Loucy (cell line): ENCODE measurements around the gene INF2.

ENCODE experiments used
- H2AFZ ChIP-seq: fragments of 200-600 bp; sonication (generic); 2 replicates; pipeline ENCODE4 v1.6.0; 2016; ENCODE audit warnings: antibody characterized with exemption, mild to moderate bottlenecking, low read length, moderate library complexity
- H3F3A ChIP-seq: fragments of 200-600 bp; 2 replicates; pipeline ENCODE4 v1.6.0; 2016; ENCODE audit warnings: antibody characterized with exemption, low read depth, mild to moderate bottlenecking
- H3K27me3 ChIP-seq: fragments of 200-600 bp; sonication (generic); 2 replicates; pipeline ENCODE4 v1.6.1; 2014; ENCODE audit warnings: low read length, mild to moderate bottlenecking; ENCODE audit not compliant: insufficient read depth, poor library complexity, severe bottlenecking
- H3K36me3 ChIP-seq: fragments of 200-600 bp; sonication (generic); 2 replicates; pipeline ENCODE4 v1.6.1; 2016; ENCODE audit warnings: low read length; ENCODE audit not compliant: insufficient read depth
- H3K4me1 ChIP-seq: fragments of 200-600 bp; sonication (generic); 2 replicates; pipeline ENCODE4 v1.5.1; 2014; ENCODE audit warnings: low read length, mild to moderate bottlenecking; ENCODE audit not compliant: insufficient read depth, poor library complexity, severe bottlenecking
- H3K4me2 ChIP-seq: fragments of 200-600 bp; sonication (generic); 2 replicates; pipeline ENCODE4 v1.6.0; 2014; ENCODE audit warnings: antibody characterized with exemption, low read length, low read depth, mild to moderate bottlenecking; ENCODE audit not compliant: poor library complexity, severe bottlenecking
- H3K4me3 ChIP-seq: fragments of 200-600 bp; sonication (generic); 2 replicates; pipeline ENCODE4 v1.5.1; 2014; ENCODE audit warnings: low read length, mild to moderate bottlenecking, mixed read lengths; ENCODE audit not compliant: poor library complexity, severe bottlenecking
- H3K79me2 ChIP-seq: fragments of 200-600 bp; sonication (generic); 2 replicates; pipeline ENCODE4 v1.6.1; 2014; ENCODE audit warnings: low read length; ENCODE audit not compliant: insufficient read depth
- H3K9ac ChIP-seq: fragments of 200-600 bp; sonication (generic); 2 replicates; pipeline ENCODE4 v1.6.0; 2014; ENCODE audit warnings: mild to moderate bottlenecking, low read depth, low read length, moderate library complexity; ENCODE audit not compliant: poor library complexity, severe bottlenecking
- H3K9me2 ChIP-seq: fragments of 200-600 bp; sonication (generic); replicated peaks from 2 replicates; pipeline ENCODE4 v1.6.1; 2016; ENCODE audit warnings: low read depth, low read length, mixed read lengths
- H3K9me3 ChIP-seq: fragments of 200-600 bp; sonication (generic); 2 replicates; pipeline ENCODE4 v1.6.1; 2014; ENCODE audit warnings: mild to moderate bottlenecking, antibody characterized with exemption, low read length, low read depth; ENCODE audit not compliant: insufficient read depth
- H4K20me1 ChIP-seq: fragments of 200-600 bp; sonication (generic); 2 replicates; pipeline ENCODE4 v1.6.0; 2014; ENCODE audit warnings: antibody characterized with exemption, low read length, mild to moderate bottlenecking; ENCODE audit not compliant: insufficient read depth, poor library complexity, severe bottlenecking
- EZH2phosphoT487 ChIP-seq: fragments of 200-600 bp; IDR thresholded peaks from 2 replicates; pipeline ENCODE4 v1.6.1; 2018; ENCODE audit warnings: antibody characterized with exemption, mild to moderate bottlenecking, moderate library complexity, borderline replicate concordance
- TF ChIP-seq, protein P1 (sequence below): fragments of 200-600 bp; sonication (generic); conservative IDR thresholded peaks from 2 replicates; pipeline ENCODE4 v1.5.1; 2014; ENCODE audit warnings: mild to moderate bottlenecking, antibody characterized with exemption, low read length

Gene INF2

DNA sequence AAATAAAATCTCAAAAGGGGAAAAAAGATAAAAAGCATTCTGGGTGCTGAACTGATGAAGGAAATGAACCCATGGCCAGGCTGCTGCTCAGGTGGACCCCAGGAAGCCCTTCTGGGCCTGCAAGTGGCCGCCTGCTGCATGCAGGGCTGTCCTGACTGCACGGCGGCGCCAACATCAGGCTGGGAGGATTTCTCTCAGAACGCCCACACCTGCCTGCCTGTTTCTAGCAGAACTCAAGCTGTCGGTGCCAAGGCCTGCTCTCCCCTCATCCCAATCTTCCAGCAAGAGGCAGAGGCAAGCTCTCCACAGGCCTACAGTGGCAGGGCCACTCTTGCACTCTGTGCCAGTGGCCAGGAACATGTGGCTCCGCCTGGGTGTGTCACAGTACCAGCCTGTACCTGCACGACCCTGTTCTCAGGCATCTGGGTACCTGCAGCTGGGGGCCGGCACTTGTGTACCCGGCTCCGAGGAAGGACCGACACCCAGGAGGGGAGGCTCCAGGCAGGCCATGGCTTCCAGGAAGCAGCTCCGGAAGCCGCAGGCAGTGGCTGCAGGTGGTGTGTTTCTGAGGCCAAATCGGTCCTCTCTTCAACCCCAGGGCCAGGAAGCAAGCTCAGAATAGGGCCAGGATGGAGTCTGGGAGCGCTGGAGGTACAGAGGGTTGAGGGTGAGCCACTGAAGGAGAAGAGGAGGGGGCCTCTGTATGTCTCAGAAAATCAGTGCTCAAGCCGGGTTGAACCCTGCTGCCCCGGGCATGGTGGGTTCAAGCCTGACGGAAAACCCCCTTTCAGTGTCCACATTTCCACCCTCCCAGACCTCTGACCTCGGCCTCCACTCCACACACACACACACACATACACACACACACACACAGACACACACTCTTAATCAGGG, 2.5 kb upstream of the INF2 start:
- Histone ChIP-seq H3K79me2 (peaks cover 24% of the 10 kb centered on the region), H3K4me3 (peak overlapping the region; percentile 49), H3K9me2 (no peaks in the 10 kb centered on the region), H3F3A (0 out of 2 replicates have a peak, but pooled peaks cover 2% of the 10 kb centered on the region), H3K36me3 (no peaks in the 10 kb centered on the region), H3K4me1 (peaks cover 52% of the 10 kb centered on the region), H3K9me3 (no peaks in the 10 kb centered on the region), H3K27me3 (no peaks in the 10 kb centered on the region), H2AFZ (peak overlapping the region; percentile 48; the same call in 1 of the 2 replicates), H3K9ac (peak overlapping the region; percentile 54), H4K20me1 (peaks cover 16% of the 10 kb centered on the region), H3K4me2 (peak overlapping the region; percentile 70)
- no peak for TF ChIP-seq EZH2phosphoT487
- TF ChIP-seq, protein P1, sequence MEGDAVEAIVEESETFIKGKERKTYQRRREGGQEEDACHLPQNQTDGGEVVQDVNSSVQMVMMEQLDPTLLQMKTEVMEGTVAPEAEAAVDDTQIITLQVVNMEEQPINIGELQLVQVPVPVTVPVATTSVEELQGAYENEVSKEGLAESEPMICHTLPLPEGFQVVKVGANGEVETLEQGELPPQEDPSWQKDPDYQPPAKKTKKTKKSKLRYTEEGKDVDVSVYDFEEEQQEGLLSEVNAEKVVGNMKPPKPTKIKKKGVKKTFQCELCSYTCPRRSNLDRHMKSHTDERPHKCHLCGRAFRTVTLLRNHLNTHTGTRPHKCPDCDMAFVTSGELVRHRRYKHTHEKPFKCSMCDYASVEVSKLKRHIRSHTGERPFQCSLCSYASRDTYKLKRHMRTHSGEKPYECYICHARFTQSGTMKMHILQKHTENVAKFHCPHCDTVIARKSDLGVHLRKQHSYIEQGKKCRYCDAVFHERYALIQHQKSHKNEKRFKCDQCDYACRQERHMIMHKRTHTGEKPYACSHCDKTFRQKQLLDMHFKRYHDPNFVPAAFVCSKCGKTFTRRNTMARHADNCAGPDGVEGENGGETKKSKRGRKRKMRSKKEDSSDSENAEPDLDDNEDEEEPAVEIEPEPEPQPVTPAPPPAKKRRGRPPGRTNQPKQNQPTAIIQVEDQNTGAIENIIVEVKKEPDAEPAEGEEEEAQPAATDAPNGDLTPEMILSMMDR, result no peak

- H3K9ac ChIP-seq, result peak overlapping the region; percentile 54
- TF ChIP-seq, protein P1, result no peak
- TF ChIP-seq EZH2phosphoT487, result no peak
- H4K20me1 ChIP-seq, result peaks cover 24% of the 10 kb centered on the region
- no peaks in the 10 kb centered on the region for H3K9me3 ChIP-seq
- H3K27me3 ChIP-seq, result no peaks in the 10 kb centered on the region
- no peaks in the 10 kb centered on the region for H3K36me3 ChIP-seq
- 0 out of 2 replicates have a peak, but pooled peaks cover 2% of the 10 kb centered on the region for H3F3A ChIP-seq
- H3K4me3 ChIP-seq, result peak overlapping the region; percentile 49
- H3K9me2 ChIP-seq, result no peaks in the 10 kb centered on the region
- H3K4me1 ChIP-seq, result peaks cover 59% of the 10 kb centered on the region
- peak overlapping the region; percentile 70 for H3K4me2 ChIP-seq
- no peak overlapping the region for H2AFZ ChIP-seq
- peaks cover 34% of the 10 kb centered on the region for H3K79me2 ChIP-seq
These were observed 1.6 kb upstream of the INF2 start for GRCh38 chr14:104687601-104688504.

DNA sequence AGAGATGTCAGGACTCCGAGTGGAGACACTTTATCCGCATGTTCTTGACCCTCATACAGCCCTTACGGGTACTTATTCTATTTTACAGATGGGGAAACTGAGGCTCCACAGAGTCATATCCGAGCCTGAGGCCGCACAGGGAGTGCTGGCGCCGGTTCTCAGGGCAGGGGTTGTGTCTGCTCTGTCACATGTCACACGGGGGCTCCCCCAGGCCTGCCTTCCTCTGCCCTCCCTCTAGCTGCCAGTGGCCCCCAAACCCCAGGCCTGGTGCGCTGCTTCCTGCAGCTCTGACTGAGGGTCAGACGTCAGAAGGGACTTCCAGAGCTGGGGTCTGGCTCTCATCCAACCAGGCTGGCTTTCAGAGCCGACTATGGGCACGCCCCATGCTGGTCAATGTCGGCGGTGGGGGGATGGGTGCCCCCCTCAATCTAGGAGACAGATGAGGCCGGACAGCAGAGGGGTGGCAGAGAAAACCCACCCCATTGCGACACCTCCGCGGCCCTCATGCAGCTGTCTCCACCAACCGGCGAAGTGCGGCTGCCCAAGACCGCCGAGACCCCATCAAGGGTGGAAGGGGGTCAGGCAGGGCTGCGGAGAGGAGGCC, 811 bp upstream of the INF2 start:
- no peak for TF ChIP-seq EZH2phosphoT487
- TF ChIP-seq, protein P1, result no peak
- Histone ChIP-seq H3K4me1 (peaks cover 63% of the 10 kb centered on the region), H4K20me1 (peaks cover 27% of the 10 kb centered on the region), H3K9me3 (no peaks in the 10 kb centered on the region), H3K9me2 (no peaks in the 10 kb centered on the region), H3K4me3 (no peak overlapping the region), H3K27me3 (no peaks in the 10 kb centered on the region), H3K36me3 (no peaks in the 10 kb centered on the region), H3F3A (0 out of 2 replicates have a peak, but pooled peaks cover 2% of the 10 kb centered on the region), H3K4me2 (no peak overlapping the region), H3K79me2 (peaks cover 41% of the 10 kb centered on the region), H3K9ac (no peak overlapping the region), H2AFZ (no peak overlapping the region)
